AG09319 (cell line): ENCODE data around the gene ZNF277.

Experiments used
- DNase-seq: peaks from one replicate; pipeline ENCODE4 v3.0.0-alpha.2; 2010; ENCODE audit warnings: low read depth; ENCODE audit errors: extremely low read depth
- CTCF ChIP-seq: IDR thresholded peaks from 2 replicates; pipeline ENCODE4 v1.5.1; 2011; ENCODE audit warnings: low read depth, mild to moderate bottlenecking, inconsistent platforms, low read length, moderate library complexity

The ZNF277 gene

DNA sequence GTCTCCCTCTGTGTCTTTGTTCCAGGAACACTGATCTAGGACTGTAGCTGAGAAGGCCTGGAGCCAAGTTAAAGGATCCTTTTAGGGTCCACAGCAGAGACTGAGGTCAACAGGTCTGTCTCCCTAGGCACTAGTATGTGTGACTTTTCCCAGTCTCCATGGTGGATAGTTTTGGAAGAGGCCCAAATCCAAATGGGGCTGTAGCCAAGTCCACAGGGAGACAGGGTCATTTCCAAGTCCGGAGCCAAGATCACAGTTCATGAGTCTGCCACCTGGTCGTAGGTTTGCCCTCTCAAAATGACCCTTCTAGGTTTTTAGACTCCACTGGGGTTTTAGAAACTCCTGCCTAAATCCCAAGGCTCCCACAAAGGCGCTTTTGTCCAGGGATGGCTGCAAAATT is 16.8 kb downstream of the ZNF277 start:
- no peak for DNase-seq
- no peak for TF ChIP-seq CTCF

GRCh38 chr7:112224186-112224585 is 17.7 kb downstream of the ZNF277 start:
- no peak for TF ChIP-seq CTCF
- DNase-seq = no peak

- DNase-seq = no peak
- no peak for TF ChIP-seq CTCF
Measured at GRCh38 chr7:112225006-112225405, 18.5 kb downstream of the ZNF277 start.

DNA sequence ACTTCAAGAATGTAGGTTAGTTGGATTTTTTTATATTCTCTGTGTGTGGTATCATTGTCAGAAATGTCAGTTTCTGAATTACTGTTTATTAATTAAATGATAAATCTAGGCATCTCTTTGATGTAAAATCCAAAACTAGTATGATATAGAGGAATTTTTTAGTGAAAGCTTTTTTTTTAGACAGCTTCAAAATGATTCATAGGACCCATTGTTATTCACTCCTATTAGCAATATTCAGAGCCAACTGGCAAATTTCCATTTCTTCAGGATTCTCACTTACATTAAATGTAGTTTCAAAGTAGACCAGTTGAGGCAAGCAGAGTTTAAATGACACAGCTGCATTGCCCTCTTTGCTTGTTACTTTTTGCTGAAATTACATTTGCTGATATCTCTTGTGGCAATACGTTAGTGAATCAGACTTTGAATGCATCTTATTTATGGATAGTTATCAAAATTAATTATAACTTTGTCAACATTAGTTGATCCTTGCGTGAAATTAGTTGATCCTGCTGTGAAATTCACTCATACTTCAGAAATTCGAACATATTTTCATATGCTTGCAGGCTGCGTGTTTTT is 20.3 kb downstream of the ZNF277 start:
- DNase-seq = no peak
- TF ChIP-seq CTCF = no peak

DNA sequence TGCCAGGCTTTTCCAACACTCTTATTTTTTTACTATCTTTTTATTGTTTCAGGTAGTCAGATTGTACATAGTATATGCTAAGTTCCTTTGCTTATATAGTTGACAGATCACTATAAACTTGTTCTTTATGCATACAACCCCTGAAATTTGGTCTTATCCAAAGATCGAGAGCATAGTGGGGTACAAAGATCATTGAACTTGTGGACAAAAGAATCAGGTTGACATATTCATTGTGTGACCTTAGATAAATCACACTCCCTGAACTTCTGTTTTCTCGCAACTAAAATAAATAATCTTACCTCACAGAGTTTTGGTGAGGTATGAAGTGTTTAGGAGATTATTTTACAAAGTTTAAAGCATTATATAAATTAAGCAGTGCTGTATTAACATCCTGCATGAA is 22.1 kb downstream of the ZNF277 start:
- TF ChIP-seq CTCF = no peak
- no peak for DNase-seq

- no peak for DNase-seq
- no peak for TF ChIP-seq CTCF
Measured at GRCh38 chr7:112232212-112232978, 25.9 kb downstream of the ZNF277 start.

DNA sequence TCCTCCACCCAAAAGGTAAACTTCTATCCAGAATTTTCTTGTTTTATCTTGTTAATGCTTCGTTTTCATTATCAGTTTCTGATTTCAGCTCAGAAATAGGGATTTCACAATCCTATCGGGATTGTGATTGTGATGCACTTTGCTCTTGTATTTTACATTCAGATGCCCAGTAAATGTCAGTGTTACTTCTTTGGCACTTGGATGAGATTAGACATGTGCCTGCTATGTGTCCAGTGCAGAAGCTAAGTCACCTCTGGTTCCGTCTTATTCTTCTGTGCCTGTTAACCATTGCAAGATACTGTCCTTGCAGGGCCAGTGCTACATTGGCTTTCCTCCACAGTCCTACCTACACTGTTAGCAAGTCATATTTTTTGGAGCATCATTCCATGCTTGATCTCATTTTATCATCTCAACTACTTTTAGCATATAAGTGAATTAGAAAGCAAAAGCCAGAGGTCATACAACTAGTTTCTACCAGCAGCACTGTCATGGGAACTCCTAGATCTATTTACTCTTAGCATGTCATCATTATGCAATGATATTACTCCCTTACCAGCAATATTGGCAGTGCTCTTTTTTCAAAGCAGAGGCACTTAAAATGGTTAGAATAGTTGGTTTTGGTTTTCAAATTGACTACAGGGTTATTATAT is 26.7 kb downstream of the ZNF277 start:
- no peak for TF ChIP-seq CTCF
- DNase-seq = no peak
